Fibroblast of skin of back (primary cell): ENCODE measurements around the gene GLB1L.

Source experiments
- DNase-seq: peaks from one replicate; pipeline ENCODE4 v3.0.0-alpha.2; 2013

The GLB1L gene

DNA sequence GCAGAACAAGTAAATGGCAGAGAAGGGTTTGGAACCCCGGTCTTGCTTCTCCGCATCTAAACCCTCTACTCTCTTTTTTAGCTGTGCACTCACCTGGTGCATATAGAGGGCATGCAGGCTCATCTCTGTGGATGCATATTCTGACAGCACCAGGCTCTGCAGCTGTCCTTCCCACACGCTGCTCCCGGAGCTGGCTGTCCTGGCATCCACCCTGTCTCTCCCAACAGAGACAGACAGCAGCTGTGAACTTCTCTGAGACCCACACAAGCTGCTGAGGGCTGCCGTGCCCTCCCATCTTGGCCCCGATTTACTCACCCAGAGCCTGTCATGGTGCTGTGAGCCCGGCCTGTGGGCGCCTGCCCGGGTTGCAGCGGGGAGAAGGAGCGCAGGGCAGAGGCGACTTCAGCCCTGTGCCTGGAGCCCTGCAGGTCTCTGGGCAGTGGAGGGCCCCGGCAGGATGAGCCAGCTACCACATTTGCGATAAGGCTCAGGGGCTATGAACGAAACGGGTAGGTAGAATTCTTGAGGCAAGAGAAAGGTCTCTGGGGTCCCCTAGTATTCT is 23.2 kb downstream of the GLB1L start:
- no peak for DNase-seq

DNA sequence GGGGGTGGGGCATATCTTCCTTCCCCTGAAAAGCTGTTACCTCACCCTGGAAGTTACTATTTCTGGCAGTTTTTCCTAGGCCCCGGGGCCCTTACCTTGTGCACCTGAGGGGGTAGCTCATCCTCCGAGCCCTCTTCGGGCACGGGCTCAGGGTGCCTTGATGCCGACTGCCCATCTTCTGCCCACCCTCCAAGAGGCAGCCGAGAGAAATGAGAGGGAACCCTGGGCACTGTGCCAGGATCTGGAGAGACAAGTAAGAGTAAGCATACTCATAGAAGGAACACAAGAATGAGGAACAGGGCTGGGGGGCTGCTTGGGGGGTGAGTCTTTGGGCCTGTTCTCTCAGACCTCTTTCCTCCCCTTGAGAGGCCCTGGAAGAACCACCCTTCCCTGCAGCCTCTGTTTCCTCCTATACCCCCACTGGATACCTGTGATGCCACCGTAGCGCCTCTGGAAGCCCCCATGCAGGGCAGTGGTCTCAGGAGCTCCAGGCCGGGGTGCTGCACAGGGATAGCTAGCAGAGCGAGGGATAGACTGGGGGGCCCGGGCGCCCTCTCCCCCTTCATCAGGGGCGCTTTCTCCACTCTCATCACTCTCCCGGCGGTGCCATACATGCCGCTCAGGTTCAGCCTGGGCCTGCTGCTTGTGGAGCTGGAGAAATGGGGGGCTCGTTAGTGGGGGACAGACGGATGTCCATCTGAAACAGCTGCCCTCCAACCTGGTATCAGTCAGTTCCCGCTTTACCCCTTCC is 24.4 kb downstream of the GLB1L start:
- DNase-seq, result no peak

DNA sequence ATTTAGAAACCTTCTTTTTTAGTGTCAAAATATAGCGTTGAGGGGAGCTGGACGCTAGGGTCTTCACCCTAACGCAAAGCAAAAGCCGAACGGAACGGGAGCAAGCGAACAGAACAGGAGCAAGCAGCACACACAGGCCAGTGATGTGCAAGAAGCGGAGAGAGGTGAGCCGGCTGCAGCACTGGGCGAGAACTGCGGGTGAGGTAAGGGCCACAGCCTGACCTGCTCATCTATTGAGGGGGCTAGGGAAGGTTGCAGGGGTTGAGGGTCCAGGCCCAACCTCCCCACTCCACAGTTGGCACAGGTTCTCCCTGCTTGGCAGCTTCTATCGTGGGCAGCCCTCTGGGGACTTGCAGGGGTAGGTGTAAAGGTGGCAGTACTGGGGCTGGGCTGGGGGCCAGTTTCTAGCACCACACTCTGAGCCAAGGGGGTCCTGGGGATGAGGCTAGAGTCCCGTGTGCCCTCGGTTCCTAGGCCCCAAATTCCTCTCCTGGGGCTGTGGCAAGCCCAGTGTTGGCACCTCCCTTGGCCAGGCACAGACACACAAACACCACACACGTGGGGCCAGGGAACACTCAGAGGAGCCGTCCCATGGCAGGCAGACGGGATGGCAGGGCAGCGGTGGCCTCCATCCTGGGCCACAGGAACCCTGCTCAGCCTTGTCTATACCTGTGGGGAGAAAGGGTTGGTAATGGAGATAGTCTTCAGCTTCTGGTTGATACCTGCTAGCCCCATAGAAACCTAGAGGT is 25.3 kb downstream of the GLB1L start:
- DNase-seq, result no peak

DNA sequence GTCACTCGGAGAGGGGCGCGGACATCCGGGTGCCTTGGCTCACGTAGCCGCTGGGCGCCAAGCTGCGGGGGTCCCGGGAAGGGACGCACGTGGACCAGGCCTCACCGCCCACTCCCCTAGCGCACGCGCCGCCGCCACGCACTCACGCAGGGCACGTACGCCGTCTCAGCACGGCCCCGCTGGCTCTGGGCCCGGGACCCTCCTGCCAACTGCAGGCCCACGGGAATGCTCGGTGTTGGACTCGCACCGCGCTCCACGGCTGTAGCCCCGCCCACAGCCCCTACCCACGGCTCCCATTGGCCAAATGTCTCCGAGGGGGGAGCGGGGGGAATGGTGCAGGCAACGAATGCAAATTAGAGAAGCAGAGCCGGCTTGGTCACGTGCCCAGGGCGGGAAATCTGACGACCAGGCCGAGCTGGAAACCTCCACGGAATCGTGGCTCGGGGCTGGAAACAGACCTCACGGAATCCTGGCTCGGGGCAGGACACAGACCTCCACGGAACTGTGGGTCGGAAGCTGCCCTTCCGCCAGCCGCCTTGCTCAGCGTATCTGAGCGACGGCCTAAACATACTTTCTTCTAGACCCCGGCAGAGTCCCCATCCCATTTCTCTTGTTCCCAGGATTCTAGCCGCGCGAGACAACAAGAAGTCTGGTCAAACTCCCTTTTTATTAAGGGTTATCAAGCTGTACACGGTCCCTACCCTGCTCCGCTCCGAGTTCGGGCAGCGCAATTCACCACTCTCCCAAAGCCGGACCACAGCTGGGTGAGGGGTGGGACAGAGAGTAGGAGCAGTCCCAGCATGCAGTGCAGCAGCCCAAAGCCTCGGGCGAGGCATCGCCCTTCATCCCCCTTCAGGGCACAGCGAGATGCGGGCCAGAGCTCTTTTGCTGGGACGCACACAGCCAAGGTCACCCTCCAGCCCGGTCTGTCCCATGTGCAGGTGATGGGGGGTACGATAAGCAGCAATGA is 26.2 kb downstream of the GLB1L start, which contains the start of gene ABCB6:
ABCB6 (minus strand) TSS at position 227 of the 970 bp plus-strand sequence. CDS start 285 bp downstream, outside the sequence.
- DNase-seq, result peak; percentile 95

DNA sequence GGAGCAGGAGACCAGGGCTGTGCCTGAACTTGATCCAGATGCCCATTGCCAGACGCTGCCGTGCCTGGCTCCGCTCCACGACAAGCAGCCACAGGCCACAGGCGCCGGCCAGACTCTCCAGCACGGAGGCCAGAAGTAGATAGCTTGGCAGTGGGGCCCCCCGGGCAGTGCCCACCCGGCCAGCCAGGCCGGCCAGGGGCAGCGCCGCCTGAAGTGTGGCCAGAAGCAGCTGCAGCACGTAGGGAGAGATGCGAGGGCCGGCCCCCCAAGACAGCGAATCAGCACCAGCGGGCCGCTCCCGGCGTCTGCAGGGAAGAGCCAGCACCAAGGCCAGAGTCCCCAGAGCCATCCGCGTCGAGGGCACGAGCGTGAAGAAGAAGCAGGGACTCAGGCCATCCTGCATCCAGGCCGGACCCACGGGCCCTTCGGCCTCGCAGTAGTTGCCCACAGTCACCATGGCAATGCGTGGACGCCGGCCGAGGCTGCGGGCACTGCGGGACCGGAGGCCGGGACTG is 27.0 kb downstream of the GLB1L start:
- DNase-seq, result peak; percentile 80

DNA sequence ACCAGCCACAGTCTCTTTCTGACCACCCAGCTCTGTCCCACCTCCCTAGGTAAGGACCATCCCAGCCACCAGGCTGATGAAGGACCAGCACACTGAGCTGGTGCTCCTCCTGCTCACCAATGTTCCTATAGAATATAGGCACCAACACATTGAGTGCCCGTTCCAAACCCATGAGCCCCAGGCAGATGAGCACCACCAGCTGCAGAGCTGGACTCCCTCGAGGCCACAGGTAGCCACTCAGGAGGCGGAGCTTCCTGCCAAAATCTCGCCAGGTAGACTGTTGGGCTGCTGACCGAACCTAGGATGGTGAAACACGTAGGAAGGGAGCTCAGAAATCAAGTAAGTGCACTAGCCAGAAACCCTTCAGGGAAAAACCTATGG is 28.7 kb downstream of the GLB1L start:
- no peak for DNase-seq

DNA sequence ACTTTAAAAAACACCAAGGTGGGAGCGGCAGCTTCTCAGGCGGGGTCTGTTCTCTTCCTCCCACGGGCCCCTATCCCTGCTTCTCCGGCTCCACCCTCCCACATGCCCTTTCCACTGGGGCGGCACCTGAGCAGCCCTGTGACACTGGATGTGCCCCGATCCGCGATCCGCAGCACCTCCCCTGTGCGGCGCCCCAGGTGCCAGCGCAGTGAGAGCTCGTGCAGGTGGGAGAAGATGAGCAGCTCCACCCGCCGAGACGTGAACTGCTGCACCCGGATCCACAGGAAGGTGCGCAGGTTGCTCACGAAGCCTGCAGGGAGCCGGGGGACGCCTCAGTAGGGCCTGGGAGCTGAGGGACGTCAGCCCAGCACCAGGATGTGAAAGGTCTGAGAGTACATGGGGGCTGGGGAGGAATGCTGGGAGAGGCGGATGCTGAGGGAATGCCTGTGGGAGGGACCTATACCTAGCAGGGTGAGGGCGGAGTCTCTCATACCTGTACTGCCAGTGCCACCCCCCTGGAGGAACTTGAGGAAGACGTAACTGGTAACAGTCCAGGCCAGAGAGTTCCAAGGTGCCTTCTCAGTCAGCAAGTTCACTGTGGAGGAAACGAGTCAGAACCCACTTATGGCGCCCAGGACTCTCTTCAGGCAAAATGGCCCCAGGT is 29.2 kb downstream of the GLB1L start:
- DNase-seq, result no peak

DNA sequence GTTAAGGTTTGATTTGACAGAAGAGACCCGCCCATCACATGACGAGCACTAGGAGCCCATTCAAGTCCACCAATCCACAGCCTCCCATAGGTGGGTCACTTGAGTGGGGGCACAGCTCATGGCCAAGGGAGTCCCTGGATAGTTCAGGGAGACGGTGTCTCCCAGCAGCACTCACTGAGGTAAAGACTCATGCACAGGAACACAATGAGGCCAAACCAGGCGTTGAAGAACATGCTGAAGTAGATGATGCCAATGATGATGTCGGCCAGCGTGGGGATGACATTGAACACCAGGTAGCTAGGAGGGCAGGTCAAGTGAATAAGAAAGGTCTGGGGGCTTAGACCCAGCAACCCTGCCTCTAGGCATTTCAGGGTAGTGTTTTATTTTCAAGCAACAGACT is 30.5 kb downstream of the GLB1L start:
- DNase-seq, result no peak

DNA sequence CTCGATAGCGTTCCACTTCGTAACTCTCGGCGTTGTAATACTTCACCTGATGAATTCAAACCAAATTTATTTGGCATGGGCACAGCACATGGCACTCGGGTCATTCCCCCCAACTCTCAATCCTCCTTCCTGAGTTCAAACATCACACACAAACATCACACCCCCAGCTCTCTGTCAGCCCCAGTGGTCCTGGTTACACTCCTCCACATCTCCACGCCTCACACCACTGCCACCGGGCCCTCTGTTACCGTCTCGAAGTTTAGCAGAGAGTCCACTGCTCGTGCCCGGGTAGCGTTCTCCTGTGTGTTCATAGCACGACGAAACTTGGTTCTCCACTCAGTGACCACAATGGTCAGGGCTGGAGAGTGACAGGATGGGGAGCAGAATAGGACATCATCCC is 31.1 kb downstream of the GLB1L start:
- no peak for DNase-seq

DNA sequence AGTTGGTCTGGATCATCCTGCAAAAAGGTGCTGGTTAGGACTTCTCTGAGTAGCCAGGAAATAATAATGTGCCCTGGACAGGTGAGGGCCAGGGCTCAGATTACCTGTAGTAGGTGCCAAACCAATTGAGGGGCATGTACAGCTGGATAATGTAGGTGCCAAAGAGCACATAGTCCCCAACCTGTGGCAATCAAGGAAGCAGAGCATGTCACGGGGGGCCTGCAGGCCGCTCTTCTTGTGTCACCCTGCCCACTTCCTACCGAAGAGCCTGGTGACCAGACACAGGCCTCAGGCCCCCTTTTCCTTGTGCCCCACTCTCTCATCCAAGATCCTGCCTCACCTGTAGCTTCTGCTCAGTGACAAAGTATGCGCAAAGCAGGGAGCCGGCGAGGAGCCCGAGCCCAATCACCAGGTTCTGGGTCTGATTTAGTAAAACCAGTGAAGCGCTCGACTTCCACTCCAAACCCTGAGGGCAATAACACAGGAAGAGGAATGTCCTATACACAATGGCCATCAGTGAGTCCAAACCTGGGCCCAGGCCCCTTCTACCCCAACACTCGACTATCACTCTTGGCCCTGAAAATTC is 31.7 kb downstream of the GLB1L start:
- DNase-seq, result no peak

DNA sequence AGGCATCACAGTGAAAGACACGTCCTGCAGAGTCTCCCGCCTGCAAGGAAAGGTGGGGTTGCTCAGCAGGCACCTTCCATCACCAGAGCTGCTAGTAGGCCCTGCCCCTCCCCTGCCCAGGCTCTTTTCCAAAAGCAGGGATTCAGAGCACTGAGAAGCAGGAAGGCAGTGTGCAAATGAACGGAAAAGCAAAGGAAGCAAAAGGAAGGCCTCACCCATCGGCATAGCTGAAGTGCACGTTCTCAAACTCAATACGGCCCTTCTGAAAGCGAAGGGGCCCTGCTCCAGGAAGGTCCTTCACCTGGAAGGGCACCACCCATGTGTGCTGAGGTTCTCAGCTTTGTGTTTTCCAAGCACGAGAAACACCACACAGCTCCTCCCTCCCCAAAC is 32.2 kb downstream of the GLB1L start:
- no peak for DNase-seq

DNA sequence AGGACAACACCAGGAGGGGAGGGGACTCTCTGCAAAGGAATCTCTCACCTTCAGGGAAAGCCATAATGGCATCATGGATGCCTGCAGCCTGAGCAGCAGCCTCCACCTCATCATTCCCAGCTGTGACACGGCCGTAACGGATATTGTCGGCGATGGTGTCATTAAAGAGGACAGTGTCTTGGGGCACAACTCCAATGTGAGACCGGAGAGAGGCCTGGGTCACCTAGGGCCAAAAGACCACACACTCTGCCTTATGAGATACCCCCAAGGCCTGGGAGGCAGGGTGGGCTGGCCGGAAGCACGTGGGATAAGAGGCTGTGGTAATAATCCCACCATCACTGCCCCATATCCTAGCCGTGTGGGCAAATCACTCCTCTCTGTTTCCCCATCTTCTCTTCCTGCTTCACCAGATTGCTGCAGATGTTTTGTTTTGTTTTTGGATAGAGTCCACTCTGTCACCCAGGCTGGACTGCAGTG is 34.3 kb downstream of the GLB1L start:
- DNase-seq, result no peak

DNA sequence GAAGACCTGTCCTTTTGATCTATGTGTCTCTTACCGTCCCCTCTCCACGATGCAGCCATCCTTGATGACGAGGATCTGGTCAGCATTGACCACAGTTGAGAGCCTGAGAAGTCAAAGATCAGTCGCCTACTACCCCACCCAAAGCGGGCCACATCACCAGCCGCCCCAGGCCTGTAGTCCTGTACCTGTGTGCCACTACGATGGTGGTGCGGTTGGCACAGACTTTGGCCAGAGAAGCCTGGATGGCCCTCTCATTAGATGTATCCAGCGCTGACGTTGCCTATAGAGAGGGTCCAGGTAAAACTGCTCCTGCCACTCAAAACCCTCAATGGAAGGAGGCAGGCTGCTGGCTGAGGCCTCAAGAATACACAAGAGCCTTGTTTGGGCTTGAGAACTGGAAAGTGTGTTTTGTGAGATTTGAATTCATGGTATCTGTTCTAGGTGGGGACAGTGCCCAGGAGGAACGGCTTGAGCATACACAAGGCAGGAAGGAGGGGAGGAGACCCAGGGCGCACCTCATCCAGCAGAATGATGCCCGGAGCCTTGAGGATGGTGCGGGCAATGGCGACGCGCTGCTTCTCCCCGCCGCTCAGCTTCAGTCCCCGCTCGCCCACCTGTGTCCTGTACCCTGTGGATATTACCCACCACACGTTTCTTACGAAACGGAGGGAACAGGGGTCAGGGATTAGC is 34.9 kb downstream of the GLB1L start:
- no peak for DNase-seq

DNA sequence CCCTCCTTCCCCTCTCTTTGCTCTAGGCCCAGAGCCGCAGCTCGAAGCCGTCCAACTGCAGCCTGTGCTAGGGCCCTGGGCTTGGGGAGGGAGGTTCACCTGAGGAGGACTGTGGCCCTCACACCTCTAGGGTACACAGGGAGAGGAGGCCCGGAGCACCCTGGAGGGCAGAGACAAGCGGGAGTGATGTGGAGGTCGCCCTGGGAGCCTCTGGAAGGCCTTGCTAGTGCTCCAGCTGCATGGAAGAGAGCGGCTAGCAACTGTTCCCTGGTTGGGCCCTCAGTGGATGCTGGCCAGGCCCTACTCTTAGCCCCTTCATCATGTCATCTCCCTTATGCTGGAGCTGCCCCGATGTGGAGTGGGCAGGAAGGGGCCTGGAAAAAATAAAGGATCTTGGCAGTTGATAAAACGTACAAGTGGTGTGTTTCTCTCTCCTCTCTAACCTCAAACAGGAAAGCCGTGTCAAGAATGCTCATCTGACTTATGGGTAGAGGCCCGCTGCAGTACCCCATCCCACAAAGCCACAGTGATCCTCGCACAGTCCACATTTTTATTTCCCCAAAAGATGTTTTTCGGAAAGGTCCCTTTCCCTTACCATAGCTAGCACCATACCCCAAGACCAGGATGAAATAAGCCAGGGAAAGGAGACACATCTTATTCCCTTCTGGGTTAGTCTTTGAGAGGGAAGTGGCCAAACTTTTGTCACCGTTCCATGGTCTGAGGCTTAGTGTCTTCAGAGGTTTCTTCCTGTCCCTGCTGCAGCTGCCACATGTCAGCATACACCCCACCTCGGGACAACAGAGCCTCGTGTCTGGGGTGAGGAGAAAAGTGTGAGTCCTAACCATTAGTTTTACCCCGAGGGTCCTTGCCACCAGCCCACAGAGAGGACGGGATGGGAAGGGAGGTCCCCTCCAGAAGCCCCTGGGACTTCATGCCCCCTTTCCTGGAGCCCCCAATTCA is 35.7 kb downstream of the GLB1L start:
- no peak for DNase-seq

DNA sequence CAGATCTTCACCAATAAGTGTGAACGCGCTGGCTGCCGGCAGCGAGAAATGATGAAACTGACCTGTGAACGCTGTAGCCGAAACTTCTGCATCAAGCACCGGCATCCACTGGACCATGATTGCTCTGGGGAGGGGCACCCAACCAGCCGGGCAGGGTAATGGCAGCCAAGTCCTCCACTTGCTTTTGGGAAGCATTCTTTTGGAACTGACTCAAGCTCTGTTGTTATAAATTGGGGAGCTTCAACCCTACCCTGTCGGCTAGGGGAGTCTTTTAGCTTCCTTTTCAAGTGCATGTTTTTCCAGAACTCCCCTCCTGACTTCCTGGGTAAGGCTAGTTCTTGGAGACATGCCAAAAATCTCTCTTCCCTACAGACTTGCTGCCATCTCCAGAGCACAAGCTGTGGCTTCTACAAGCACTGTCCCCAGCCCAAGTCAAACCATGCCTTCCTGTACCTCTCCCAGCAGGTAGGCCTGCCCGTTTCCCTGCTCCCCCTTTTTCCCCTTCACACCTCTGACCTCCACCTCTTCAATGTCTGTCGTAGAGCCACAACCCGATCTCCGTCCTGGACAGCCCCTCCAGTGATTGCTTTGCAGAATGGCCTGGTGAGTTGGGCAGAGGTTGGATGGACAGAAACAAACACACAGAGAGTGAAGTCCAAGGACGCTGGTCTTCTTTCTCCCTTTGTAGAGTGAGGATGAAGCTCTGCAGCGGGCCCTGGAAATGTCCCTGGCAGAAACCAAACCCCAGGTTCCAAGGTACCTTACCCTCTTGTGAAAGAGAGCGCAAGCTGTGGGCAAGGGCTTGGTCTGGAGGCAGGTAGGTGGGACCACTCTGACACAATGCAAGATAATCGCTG is 37.1 kb downstream of the GLB1L start:
- DNase-seq, result peak; percentile 44

DNA sequence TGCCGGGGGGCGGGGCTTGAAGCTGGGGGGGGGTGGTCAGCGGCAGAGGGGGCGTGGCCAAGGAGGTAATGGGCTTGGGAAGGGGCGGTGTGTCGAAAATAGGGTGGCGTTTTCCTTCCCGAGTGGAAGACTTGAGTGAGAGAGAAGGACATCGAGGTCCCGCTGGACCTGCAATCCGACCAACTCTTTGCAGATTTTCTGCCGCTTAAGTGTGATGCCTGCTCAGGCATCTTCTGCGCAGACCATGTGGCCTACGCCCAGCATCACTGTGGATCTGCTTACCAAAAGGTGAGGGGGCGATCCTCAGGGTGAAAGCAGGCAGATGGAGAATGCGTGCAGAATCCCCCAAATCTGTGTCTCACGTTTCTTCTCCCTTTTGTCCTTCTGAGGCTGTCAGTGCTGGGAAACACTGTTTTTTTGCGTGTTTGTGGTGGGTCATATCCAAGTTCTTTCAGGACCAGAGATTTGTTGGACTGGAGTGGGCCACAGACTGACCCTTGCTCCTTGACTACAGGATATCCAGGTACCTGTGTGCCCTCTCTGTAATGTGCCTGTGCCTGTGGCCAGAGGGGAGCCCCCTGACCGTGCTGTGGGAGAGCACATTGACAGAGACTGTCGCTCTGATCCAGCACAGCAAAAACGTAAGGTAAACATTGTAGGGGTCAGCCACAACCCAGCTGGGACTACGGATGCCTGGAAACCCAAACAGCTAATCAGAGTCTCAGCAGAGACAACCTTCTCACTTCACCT is 37.9 kb downstream of the GLB1L start:
- no peak for DNase-seq

DNA sequence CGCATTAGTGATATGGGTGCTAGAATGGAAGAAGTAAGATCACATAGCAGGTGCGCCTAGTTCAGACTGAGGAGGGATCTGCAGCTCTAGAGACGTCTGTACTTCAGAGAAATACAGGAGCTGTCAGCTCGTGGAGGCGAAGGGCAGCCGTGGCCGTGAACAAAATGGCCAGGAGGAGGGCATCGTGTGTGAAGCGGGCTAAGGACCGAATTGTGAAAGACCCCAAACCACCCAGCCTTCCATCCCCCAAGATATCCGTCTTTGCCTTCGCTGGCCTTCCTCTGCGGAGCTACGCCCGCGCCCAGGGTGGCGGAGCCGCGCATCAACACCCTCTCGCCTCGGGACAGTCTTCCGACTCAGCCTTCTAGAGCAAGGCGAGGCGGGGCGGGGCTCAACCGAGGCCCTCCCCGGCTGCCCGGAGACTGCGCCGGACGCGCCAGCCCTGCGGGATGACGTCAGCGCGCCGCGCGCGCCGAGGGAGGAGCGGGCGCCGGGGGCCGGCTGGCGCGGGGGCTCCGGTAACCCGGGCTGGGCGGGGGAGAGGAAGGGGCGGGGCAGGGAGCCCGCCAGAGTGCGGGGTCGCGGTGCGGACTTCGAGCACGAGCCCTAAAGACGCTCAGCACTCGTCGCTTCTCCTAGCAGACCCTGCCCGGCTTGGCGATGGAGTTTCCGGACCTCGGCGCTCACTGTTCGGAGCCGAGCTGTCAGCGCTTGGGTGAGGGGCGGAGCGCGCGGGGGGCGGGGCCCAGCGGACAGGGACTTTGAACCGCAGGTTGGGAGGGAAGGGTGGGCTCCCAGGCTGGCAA is 38.7 kb downstream of the GLB1L start, which contains the start of gene ZFAND2B:
ZFAND2B (plus strand) TSS at position 455 of the 806 bp plus-strand sequence; CDS start at position 661, 206 bp downstream.
- DNase-seq, result peak; percentile 93
